H1 (cell line): Measurements from ENCODE around the gene ELAPOR1. TPM values are rescaled to one million over a fixed set of nuclear protein-coding genes. Genes with fewer than 3 reads are reported as not detected.

ENCODE experiments used
- BRCA1 ChIP-seq: IDR thresholded peaks from 2 replicates; pipeline ENCODE4 v1.6.1; 2012; ENCODE audit warnings: low read depth, low read length, improper control_type of control experiment
- EZH2 ChIP-seq: fragments of 200-600 bp; sonication (generic); IDR thresholded peaks from 2 replicates; pipeline ENCODE4 v1.7.1; 2012; ENCODE audit warnings: low read depth, mild to moderate bottlenecking, moderate library complexity, low read length, inconsistent platforms; ENCODE audit not compliant: severe bottlenecking
- HDAC2 ChIP-seq, 2 experiments: fragments of 300-600 bp in 1 of 2; sonication (generic) in 1 of 2; IDR thresholded peaks; 2 replicates each; pipeline ENCODE4 v1.6.1; 2011 to 2012; ENCODE audit warnings: low read depth in 2 of 2, low read length in 2 of 2, mild to moderate bottlenecking in 2 of 2, moderate library complexity in 2 of 2, borderline replicate concordance in 1 of 2, inconsistent platforms in 1 of 2
- KDM1A ChIP-seq: fragments of 200-600, 300-600 bp; sonication (generic); IDR thresholded peaks from 2 replicates; pipeline ENCODE4 v1.7.1; 2016; ENCODE audit warnings: mild to moderate bottlenecking, low read length, borderline replicate concordance
- NRF1 ChIP-seq: IDR thresholded peaks from 2 replicates; pipeline ENCODE4 v1.6.1; 2011; ENCODE audit warnings: mild to moderate bottlenecking, low read depth, low read length, improper control_type of control experiment
- POLR2AphosphoS5 ChIP-seq: IDR thresholded peaks from 2 replicates; pipeline ENCODE4 v1.6.1; 2011; ENCODE audit warnings: low read depth, low read length
- SP1 ChIP-seq: IDR thresholded peaks from 2 replicates; pipeline ENCODE4 v1.6.1; 2011; ENCODE audit warnings: low read depth, low read length
- SP2 ChIP-seq: IDR thresholded peaks from 2 replicates; pipeline ENCODE4 v1.6.1; 2012; ENCODE audit warnings: mild to moderate bottlenecking, low read length, inconsistent platforms
- polyA plus RNA-seq, 7 experiments: library from polyadenylated mRNA; depleted of rRNA in 3 of 7; stranded (reverse) in 5 of 7; unstranded in 2 of 7; fragments of >200 nt in 5 of 7; fragments of 200-250 nt in 2 of 7; gene quantifications; 1 replicate in 5 of 7; 2 replicates in 1 of 7; 4 replicates in 1 of 7; pipeline versions ENCODE4 v1.2.1 to v1.2.3, GENCODE V29; 2011 to 2013; ENCODE audit warnings: missing spikeins in 2 of 7, mixed read lengths in 2 of 7
- total RNA-seq: library from RNA; stranded (reverse); fragmentation: NEBNext Ultra II Directional; extraction: Animal tissue kit (Norgen Biotek cat#: 25700); gene quantifications from 2 replicates; pipeline ENCODE4 v1.2.1, GENCODE V29; 2021
- TF ChIP-seq, protein P1 (sequence below): IDR thresholded peaks from 2 replicates; pipeline ENCODE4 v1.6.1; 2012; ENCODE audit warnings: inconsistent platforms

Gene ELAPOR1
- total and polyA plus RNA-seq, 2 of the 8 experiments (the other 6 are each of a cell fraction or from before 2014, with no cell fraction given) = 1.2 to 2.5 TPM

DNA sequence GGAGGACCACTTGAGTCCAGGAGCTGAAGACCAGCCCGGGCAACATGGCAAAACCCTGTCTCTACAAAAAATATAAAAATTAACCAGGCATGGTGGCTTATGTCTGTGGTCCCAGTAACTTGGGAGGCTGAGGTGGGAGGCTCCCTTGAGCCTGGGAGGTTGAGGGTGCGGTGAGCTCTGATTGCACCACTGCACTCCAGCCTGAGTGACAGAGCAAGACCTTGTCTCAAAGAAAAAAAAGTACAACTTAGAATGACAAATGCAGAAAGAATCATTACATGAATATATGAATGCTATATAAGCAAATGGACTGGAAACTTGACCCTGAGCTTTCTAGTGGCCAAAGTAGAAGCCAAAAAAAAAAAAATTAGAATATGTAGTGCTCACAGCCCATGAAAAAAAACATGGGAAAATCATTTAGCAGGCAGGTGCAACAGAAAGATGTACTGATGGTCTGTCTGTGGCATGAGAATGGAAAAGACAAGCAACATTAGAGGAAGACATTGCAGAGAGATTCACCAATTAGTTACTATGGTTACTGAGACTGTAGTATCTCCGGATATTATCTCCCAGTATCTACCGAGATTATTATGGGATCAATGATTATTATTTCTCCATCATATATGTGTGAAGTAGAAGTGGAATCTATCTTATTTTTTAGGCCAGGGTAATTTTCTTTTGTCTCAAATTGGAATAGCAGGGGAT lies 19.2 kb downstream of the ELAPOR1 start (continued):
- TF ChIP-seq POLR2AphosphoS5 (no peak), EZH2 (no peak), BRCA1 (no peak), SP1 (no peak), SP2 (no peak), KDM1A (no peak), NRF1 (no peak), HDAC2 (IDR thresholded peaks at IDR 0.05; ENCODE audit: borderline replicate concordance in 1 of 2, low read depth in 2 of 2, low read length in 2 of 2) (no peak)
- TF ChIP-seq, protein P1, sequence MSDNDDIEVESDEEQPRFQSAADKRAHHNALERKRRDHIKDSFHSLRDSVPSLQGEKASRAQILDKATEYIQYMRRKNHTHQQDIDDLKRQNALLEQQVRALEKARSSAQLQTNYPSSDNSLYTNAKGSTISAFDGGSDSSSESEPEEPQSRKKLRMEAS = no peak
- TF ChIP-seq, all 59 proteins: peak for 0
